Choroid plexus epithelial cell (primary cell): ENCODE results near the gene CALR3.
A peak's percentile ranks its signal among the peaks of the same experiment; 100 is the strongest.

Experiments used
- DNase-seq: peaks from one replicate; pipeline ENCODE4 v3.0.0-alpha.2; 2010; ENCODE audit warnings: low read depth
- H3K4me3 ChIP-seq: 2 replicates; pipeline ENCODE4 v1.5.1; 2011; ENCODE audit warnings: low read depth, mild to moderate bottlenecking, control low read depth, low read length, moderate library complexity
- CTCF ChIP-seq: conservative IDR thresholded peaks from 2 replicates; pipeline ENCODE4 v1.5.1; 2011; ENCODE audit warnings: low read depth, mild to moderate bottlenecking, control low read depth, inconsistent platforms, low read length, moderate library complexity

CALR3 gene

GRCh38 chr19:16460454-16460853, 35.5 kb downstream of the CALR3 start:
- no peak for TF ChIP-seq CTCF
- no peak overlapping the region for H3K4me3 ChIP-seq
- no peak for DNase-seq

- H3K4me3 ChIP-seq: no peak overlapping the region
- TF ChIP-seq CTCF: no peak
- DNase-seq: no peak
Measured at GRCh38 chr19:16459680-16460079, 36.3 kb downstream of the CALR3 start.

GRCh38 chr19:16458391-16459341, 37.3 kb downstream of the CALR3 start:
- no peak overlapping the region for H3K4me3 ChIP-seq
- no peak for DNase-seq
- no peak for TF ChIP-seq CTCF

- no peak for TF ChIP-seq CTCF
- DNase-seq: no peak
- no peak overlapping the region for H3K4me3 ChIP-seq
Measured at GRCh38 chr19:16457954-16458331, 38.0 kb downstream of the CALR3 start.

- DNase-seq: peak; percentile 67
- no peak for TF ChIP-seq CTCF
- H3K4me3 ChIP-seq: peak overlapping the region; percentile 14
Measured at GRCh38 chr19:16457195-16457953, 38.6 kb downstream of the CALR3 start.

- no peak overlapping the region for H3K4me3 ChIP-seq
- no peak for TF ChIP-seq CTCF
- DNase-seq: no peak
Measured at GRCh38 chr19:16456652-16457194, 39.2 kb downstream of the CALR3 start.
